Mucosa of stomach (tissue), 1 donor: ENCODE results near the gene OR4F17.
"Not testable (repeated sequence)": the region's sequence is repeated elsewhere in the genome, so short reads cannot be mapped to it uniquely, and the experiment has no call there.

Experiments
- H3K27me3 ChIP-seq: one replicate; pipeline ENCODE4 v1.7.0; 2013; ENCODE audit warnings: mild to moderate bottlenecking, low read length; ENCODE audit not compliant: control insufficient read depth, insufficient read depth
- H3K36me3 ChIP-seq: one replicate; pipeline ENCODE4 v1.7.0; 2013; ENCODE audit warnings: low read length; ENCODE audit not compliant: control insufficient read depth, insufficient read depth
- H3K4me1 ChIP-seq: one replicate; pipeline ENCODE4 v1.7.0; 2013; ENCODE audit warnings: mild to moderate bottlenecking, low read length; ENCODE audit not compliant: control insufficient read depth, insufficient read depth
- H3K4me3 ChIP-seq: one replicate; pipeline ENCODE4 v1.7.0; 2013; ENCODE audit warnings: low read length
- H3K9ac ChIP-seq: one replicate; pipeline ENCODE4 v1.7.0; 2013; ENCODE audit warnings: mild to moderate bottlenecking, low read length, moderate library complexity
- H3K9me3 ChIP-seq: one replicate; pipeline ENCODE4 v1.7.0; 2013; ENCODE audit warnings: mild to moderate bottlenecking, low read length, moderate library complexity; ENCODE audit not compliant: control insufficient read depth
- donor health status: Pancreatic carcinoma.

Gene OR4F17, protein sequence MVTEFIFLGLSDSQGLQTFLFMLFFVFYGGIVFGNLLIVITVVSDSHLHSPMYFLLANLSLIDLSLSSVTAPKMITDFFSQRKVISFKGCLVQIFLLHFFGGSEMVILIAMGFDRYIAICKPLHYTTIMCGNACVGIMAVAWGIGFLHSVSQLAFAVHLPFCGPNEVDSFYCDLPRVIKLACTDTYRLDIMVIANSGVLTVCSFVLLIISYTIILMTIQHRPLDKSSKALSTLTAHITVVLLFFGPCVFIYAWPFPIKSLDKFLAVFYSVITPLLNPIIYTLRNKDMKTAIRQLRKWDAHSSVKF

DNA sequence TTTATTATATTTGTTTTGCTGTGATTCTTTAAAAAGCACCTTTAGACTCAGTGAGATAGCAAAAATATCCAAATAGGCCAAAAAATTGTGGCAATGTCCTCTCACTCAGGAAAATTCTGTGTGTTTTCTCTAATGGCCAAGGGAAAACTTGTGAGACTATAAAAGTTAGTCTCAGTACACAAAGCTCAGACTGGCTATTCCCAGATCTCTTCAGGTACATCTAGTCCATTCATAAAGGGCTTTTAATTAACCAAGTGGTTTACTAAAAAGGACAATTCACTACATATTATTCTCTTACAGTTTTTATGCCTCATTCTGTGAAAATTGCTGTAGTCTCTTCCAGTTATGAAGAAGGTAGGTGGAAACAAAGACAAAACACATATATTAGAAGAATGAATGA, at the start of gene OR4F17:
TSS of gene OR4F17 (plus strand) at position 301 of the 400 bp plus-strand sequence. CDS start 3,575 bp downstream, outside the sequence.
- not testable (repeated sequence) for H3K4me1 ChIP-seq, H3K9me3 ChIP-seq

DNA sequence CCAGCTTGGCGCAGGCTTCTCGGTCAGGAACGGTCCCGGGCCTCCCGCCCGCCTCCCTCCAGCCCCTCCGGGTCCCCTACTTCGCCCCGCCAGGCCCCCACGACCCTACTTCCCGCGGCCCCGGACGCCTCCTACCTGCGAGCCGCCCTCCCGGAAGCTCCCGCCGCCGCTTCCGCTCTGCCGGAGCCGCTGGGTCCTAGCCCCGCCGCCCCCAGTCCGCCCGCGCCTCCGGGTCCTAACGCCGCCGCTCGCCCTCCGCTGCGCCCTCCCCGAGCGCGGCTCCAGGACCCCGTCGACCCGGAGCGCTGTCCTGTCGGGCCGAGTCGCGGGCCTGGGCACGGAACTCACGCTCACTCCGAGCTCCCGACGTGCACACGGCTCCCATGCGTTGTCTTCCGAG, 36.1 kb upstream of the OR4F17 start:
- not testable (repeated sequence) for H3K27me3 ChIP-seq, H3K9ac ChIP-seq, H3K9me3 ChIP-seq, H3K4me3 ChIP-seq, H3K36me3 ChIP-seq, H3K4me1 ChIP-seq

More for the DNA sequence above, at the start of gene OR4F17:
- not testable (repeated sequence) for H3K36me3 ChIP-seq, H3K27me3 ChIP-seq, H3K9ac ChIP-seq, H3K4me3 ChIP-seq

DNA sequence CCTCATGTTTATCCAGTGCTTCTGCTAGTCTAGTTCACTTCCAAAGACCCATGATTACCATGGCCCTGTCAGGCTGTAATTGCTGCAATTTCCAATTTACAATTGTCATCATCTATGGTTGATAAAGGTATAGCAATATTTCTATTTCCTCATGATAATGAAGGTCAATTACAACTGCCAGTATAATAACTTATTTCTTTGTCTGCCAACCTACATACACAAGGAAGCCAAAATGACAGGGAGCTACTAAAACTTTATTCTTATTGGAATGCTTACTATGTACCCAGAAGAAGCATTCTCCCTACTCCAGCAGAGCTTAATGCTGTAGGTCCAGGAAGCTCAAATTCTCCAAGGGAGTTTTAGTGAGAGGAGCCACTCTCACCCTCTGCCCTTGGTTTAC, 24.0 kb upstream of the OR4F17 start:
- H3K9me3 ChIP-seq, H3K4me3 ChIP-seq, H3K4me1 ChIP-seq, H3K27me3 ChIP-seq, H3K36me3 ChIP-seq, H3K9ac ChIP-seq: not testable (repeated sequence)

DNA sequence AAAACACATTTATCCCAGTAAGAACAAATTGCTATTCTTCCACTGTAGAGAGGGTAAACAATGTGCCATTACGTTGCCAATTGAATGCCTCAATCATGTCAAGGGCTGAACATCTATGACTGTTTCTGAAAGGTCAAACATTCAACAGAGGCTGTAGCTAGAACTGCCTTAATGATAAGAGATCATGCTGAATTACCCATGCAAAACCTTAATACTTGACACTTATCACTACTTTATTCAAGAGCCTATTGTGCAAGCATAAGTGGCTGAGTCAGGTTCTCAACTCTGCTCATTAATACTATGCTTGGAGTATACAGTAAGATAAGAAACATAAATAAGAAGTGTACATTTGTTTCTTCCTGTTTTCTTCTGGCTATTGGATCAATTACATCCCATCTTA, 23.3 kb upstream of the OR4F17 start:
- not testable (repeated sequence) for H3K36me3 ChIP-seq, H3K27me3 ChIP-seq, H3K4me3 ChIP-seq, H3K9me3 ChIP-seq, H3K4me1 ChIP-seq, H3K9ac ChIP-seq

DNA sequence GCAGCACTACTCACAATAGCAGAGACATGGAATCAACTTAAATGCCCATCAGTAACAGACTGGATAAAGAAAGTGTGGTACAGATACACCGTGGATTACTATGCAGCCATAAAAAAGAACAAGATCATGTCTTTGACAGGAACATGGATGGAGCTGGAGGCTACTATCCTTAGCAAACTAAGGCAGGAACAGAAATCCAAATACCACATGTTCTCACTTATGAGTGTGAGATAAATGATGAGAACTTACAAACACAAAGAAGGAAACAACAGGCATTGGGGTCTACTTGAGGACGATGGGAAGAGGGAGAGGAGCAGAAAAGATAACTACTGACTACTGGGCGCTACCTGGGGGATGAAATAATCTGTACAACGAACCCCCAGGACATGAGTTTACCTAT, 16.2 kb upstream of the OR4F17 start:
- H3K27me3 ChIP-seq, H3K4me3 ChIP-seq, H3K9ac ChIP-seq: not testable (repeated sequence)

DNA sequence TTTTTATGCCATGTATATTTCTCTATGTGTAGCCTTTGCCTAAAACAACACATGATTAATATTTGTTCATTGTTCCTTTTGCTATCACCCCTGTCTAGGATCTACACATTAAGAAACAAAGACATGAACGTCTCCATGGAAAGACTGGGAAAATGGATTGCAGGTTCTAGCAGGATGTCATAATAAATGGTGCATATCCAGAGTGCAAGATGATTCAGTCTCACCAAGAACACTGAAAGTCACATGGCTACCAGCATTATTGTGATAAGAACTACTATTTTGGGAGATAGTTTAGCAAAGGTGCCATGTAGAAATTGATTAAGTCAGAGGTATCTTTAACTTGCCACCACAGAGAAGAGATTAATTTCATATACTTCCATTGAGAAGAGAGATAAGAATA, 12.1 kb upstream of the OR4F17 start:
- not testable (repeated sequence) for H3K36me3 ChIP-seq, H3K9me3 ChIP-seq, H3K4me1 ChIP-seq, H3K4me3 ChIP-seq, H3K27me3 ChIP-seq, H3K9ac ChIP-seq

More for the DNA sequence above, 16.2 kb upstream of the OR4F17 start:
- H3K9me3 ChIP-seq, H3K4me1 ChIP-seq, H3K36me3 ChIP-seq: not testable (repeated sequence)

DNA sequence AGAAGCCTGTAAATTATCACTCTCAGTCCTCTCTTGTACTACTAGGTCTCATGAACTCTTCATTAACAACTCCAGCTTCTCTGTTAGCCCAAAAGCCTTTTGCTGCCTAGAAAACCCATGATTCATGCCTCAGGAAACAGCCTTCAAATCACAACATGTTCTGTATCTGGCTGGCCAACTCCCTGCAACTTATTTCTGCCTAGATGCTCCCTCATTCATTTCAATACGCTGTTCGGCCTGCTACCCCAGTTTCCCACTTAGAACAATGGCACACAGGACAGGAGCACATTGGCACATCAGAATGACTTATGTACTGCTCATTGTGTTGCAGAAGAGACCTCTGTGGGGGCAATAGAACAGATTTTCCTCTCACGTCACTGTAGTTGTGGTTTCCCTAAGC, 9.3 kb upstream of the OR4F17 start:
- not testable (repeated sequence) for H3K36me3 ChIP-seq, H3K9me3 ChIP-seq, H3K4me1 ChIP-seq, H3K27me3 ChIP-seq, H3K9ac ChIP-seq, H3K4me3 ChIP-seq

DNA sequence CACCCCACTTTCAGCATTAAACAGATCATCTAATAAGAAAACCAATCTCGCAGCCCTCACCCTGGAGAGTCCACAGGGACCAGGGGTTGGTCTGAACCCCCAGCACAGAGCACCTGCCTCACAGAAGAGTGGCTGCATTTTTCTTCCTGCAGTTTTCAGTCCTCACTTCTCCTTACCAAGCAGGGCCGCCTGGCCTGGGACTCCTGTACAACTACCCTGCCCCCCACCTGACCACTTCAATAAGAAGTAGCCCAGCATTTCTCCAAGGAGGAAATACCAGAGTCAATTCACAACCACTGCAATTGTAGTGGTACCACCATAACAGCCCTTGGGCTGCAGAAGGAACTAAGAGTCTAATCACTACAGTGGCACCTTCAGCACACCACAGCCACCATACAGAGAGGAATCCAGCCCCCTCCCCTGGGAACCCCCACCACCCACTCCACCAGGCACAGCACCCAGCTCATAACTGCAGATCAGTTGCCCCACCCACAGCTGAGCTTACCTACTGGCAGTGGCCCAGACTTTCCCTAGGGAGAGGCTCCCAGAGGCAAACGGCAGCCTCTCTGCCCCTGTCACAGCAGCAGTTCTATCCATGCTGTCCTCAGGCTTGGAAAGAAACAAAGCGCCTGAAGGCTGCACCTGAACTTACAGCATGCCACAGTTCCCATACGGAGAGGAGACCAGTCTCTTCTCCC, 13.7 kb downstream of the OR4F17 start:
- not testable (repeated sequence) for H3K27me3 ChIP-seq, H3K4me3 ChIP-seq, H3K36me3 ChIP-seq, H3K4me1 ChIP-seq, H3K9ac ChIP-seq, H3K9me3 ChIP-seq
